NCI-H2107 (cell line): Measurements from ENCODE around the gene ADD2.
"Not testable (repeated sequence)": the region's sequence is repeated elsewhere in the genome, so short reads cannot be mapped to it uniquely, and the experiment has no call there.

Experiments
- DNase-seq: peaks from one replicate; lab custom pipeline; 2025; lab: John Stamatoyannopoulos, UW

Gene ADD2

GRCh38 chr2:70641263-70641784 is 126.7 kb downstream of the ADD2 start:
- no peak for DNase-seq

GRCh38 chr2:70639841-70640436 is 128.1 kb downstream of the ADD2 start:
- no peak for DNase-seq

- no peak for DNase-seq
These were observed 129.4 kb downstream of the ADD2 start for GRCh38 chr2:70638561-70638960.

GRCh38 chr2:70633508-70633907 is 134.5 kb downstream of the ADD2 start:
- no peak for DNase-seq

GRCh38 chr2:70632966-70633365 is 135.0 kb downstream of the ADD2 start:
- no peak for DNase-seq

- DNase-seq: no peak
These were observed 135.6 kb downstream of the ADD2 start for GRCh38 chr2:70632388-70632787.

GRCh38 chr2:70630761-70631160 is 137.2 kb downstream of the ADD2 start:
- no peak for DNase-seq

- no peak for DNase-seq
These were observed 140.6 kb downstream of the ADD2 start for GRCh38 chr2:70627211-70627898.

- no peak for DNase-seq
These were observed 141.6 kb downstream of the ADD2 start for GRCh38 chr2:70626254-70626990.

- not testable (repeated sequence) for DNase-seq
These were observed 146.5 kb downstream of the ADD2 start for GRCh38 chr2:70621536-70621935.

GRCh38 chr2:70620020-70620419 is 148.0 kb downstream of the ADD2 start:
- DNase-seq: no peak

GRCh38 chr2:70619167-70619566 is 148.8 kb downstream of the ADD2 start:
- no peak for DNase-seq

- DNase-seq: peak; percentile 70
These were observed 151.8 kb downstream of the ADD2 start for GRCh38 chr2:70616168-70616694.

- DNase-seq: no peak
These were observed 152.8 kb downstream of the ADD2 start for GRCh38 chr2:70615222-70615621.

GRCh38 chr2:70613521-70613920 is 154.5 kb downstream of the ADD2 start:
- DNase-seq: no peak

GRCh38 chr2:70612574-70612973 is 155.4 kb downstream of the ADD2 start:
- no peak for DNase-seq

GRCh38 chr2:70608373-70608772 is 159.6 kb downstream of the ADD2 start:
- DNase-seq: no peak

GRCh38 chr2:70607121-70607561 is 160.9 kb downstream of the ADD2 start:
- no peak for DNase-seq
